Activated naive CD8-positive, alpha-beta T cell treated with anti-CD3 and anti-CD28 coated beads for 36 hours (primary cell): ENCODE measurements around the gene CDC25C. TPM values are rescaled to one million over a fixed set of nuclear protein-coding genes. Genes with fewer than 3 reads are reported as not detected.

Experiments used
- DNase-seq: peaks from one replicate; pipeline ENCODE4 v3.0.0; 2021
- H3K27ac Mint-ChIP-seq: one replicate; pipeline ENCODE4 v1.8.0; 2022; ENCODE audit warnings: mild to moderate bottlenecking, moderate library complexity, mixed read lengths
- H3K27me3 Mint-ChIP-seq: one replicate; pipeline ENCODE4 v1.8.0; 2022; ENCODE audit warnings: mild to moderate bottlenecking, mixed read lengths
- H3K36me3 Mint-ChIP-seq: one replicate; pipeline ENCODE4 v1.8.0; 2021; ENCODE audit warnings: mild to moderate bottlenecking, mixed read lengths
- H3K4me1 Mint-ChIP-seq: one replicate; pipeline ENCODE4 v1.8.0; 2021; ENCODE audit warnings: mixed read lengths
- H3K4me3 Mint-ChIP-seq: one replicate; pipeline ENCODE4 v1.8.0; 2022; ENCODE audit warnings: mild to moderate bottlenecking, moderate library complexity, mixed read lengths
- H3K9me3 Mint-ChIP-seq: one replicate; pipeline ENCODE4 v1.8.0; 2022; ENCODE audit warnings: mixed read lengths
- total RNA-seq, 2 experiments: library from RNA; stranded (reverse); gene quantifications; one replicate each; pipeline ENCODE4 v1.2.3, GENCODE V29; 2021

CDC25C gene
- total RNA-seq, 2 experiments from 2014 or later, result 8.4 to 8.7 TPM

- no peak overlapping the region for H3K4me3 Mint-ChIP-seq
- H3K27me3 Mint-ChIP-seq, result peaks cover 55% of the 10 kb centered on the region
- no peaks in the 10 kb centered on the region for H3K9me3 Mint-ChIP-seq
- H3K36me3 Mint-ChIP-seq, result no peaks in the 10 kb centered on the region
- no peak overlapping the region for H3K27ac Mint-ChIP-seq
- peak; percentile 23 for DNase-seq
- H3K4me1 Mint-ChIP-seq, result peaks cover 13% of the 10 kb centered on the region
Observed at GRCh38 chr5:138240650-138241385, 90.8 kb downstream of the CDC25C start.

GRCh38 chr5:138238034-138238433, 93.6 kb downstream of the CDC25C start:
- H3K9me3 Mint-ChIP-seq, result no peaks in the 10 kb centered on the region
- no peak for DNase-seq
- H3K36me3 Mint-ChIP-seq, result no peaks in the 10 kb centered on the region
- peaks cover 13% of the 10 kb centered on the region for H3K4me1 Mint-ChIP-seq
- no peak overlapping the region for H3K27ac Mint-ChIP-seq
- peaks cover 55% of the 10 kb centered on the region for H3K27me3 Mint-ChIP-seq
- H3K4me3 Mint-ChIP-seq, result no peak overlapping the region

Other genes starting within 250 kb of the CDC25C start
- not detected for gene WNT8A, start 247.8 kb downstream of the CDC25C start, total RNA-seq
- not detected for gene NME5, start 192.4 kb downstream of the CDC25C start, total RNA-seq
- 10 to 100 TPM; 51.5 to 58.8 TPM for gene BRD8, start 153.2 kb downstream of the CDC25C start, total RNA-seq
- gene KIF20A, start 152.7 kb downstream of the CDC25C start, total RNA-seq, result 10 to 100 TPM; 57.2 to 59.1 TPM
- 10 to 100 TPM; 46.3 to 51.5 TPM for gene CDC23, start 118.5 kb downstream of the CDC25C start, total RNA-seq
- gene GFRA3, start 57.2 kb downstream of the CDC25C start, total RNA-seq, result under 1 TPM in 1 of 2 experiments, not detected in 1; 0.18 TPM
- gene FAM53C, start 6.5 kb upstream of the CDC25C start, total RNA-seq, result 10 to 100 TPM; 32.7 to 34.3 TPM
- 10 to 100 TPM; 38.0 to 39.8 TPM for gene KDM3B, start 20.9 kb upstream of the CDC25C start, total RNA-seq
- 1 to 10 TPM; 3.5 to 4.0 TPM for gene REEP2, start 107.3 kb upstream of the CDC25C start, total RNA-seq
- 10 to 100 TPM; 48.0 to 48.1 TPM for gene EGR1, start 133.7 kb upstream of the CDC25C start, total RNA-seq
- 100 to 1,000 TPM; 256 TPM for gene ETF1, start 211.4 kb upstream of the CDC25C start, total RNA-seq
- 100 to 1,000 TPM; 578 to 584 TPM for gene HSPA9, start 243.6 kb upstream of the CDC25C start, total RNA-seq